NCI-H2227 treated with DMSO at 0.1 percent for 48 hours (cell line): ENCODE measurements around the gene ITSN2.

Experiments used
- DNase-seq: peaks from one replicate; lab custom pipeline; 2025; lab: John Stamatoyannopoulos, UW

The ITSN2 gene

DNA sequence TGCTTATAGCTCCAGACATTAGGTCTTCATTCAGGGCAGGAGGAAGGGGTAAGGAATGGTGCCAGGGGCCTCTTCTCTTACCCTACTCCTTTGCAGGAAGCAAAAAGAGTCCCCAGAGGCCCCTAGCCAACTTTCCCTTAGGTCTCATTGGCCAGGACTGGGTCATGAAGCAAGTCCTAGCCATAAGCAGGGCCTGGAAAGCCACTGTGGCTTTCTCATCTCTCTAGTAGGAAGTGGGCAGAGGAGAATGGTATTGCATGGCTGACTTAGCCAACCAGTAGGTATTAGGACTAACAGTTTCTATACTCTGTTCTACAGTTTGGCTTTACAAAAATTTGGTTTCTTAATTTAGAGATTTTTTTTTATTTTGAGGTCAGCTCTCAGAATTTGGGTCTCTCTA lies 180.7 kb downstream of the ITSN2 start:
- no peak for DNase-seq

DNA sequence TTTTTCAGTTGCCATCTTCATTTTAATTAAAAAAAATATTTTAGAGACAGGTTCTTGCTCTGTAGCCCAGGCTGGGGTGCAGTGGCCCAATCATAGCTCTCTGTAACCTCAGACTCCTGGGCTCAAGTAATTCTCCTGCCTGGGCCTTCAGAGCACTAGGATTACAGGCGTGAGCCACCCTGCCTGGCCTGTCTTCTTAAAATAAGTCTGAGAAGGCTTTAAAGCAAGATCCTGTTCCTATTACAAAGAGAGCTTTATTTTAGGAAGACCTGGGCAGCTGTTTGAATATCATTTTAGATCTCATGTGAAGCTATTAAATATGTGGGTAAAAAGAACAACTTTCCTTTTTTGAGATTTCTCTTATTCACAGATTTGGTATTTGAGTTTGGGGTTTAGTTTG lies 184.0 kb downstream of the ITSN2 start:
- DNase-seq, result no peak

GRCh38 chr2:24175631-24176187 lies 184.6 kb downstream of the ITSN2 start:
- DNase-seq, result no peak

DNA sequence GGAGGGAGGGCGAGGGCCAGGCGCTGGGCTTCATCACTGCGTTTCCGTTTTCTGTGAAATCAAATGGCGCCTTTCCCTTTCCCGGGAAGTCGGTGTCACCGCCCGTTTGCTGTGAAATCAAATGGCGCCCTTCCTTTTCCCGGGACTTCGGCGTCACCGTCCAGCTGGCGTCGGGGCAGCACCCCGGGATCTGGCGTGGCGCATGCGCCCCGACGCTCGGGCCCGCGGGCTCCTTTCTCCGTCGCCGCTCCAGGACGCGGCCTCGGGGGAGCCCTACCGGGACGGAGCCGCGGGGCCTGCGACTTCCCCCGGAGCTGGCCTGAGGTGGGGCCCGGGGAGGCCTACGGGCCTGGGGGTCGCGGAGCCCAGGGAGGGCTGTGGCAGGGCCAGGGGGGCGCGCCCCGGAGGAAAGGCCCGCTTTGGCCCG lies 185.5 kb downstream of the ITSN2 start, which contains the start of gene FAM228A:
Gene FAM228A, plus strand, starts transcription at position 203 of the 427 bp plus-strand sequence. CDS start 428 bp downstream, outside the sequence.
- DNase-seq, result no peak

GRCh38 chr2:24169023-24169422 lies 191.3 kb downstream of the ITSN2 start:
- no peak for DNase-seq

- DNase-seq, result no peak
Observed at GRCh38 chr2:24164416-24164973, 195.8 kb downstream of the ITSN2 start.

GRCh38 chr2:24163601-24164000 lies 196.7 kb downstream of the ITSN2 start:
- no peak for DNase-seq

GRCh38 chr2:24163186-24163585 lies 197.2 kb downstream of the ITSN2 start:
- DNase-seq, result no peak

GRCh38 chr2:24162494-24162893 lies 197.8 kb downstream of the ITSN2 start:
- no peak for DNase-seq

DNA sequence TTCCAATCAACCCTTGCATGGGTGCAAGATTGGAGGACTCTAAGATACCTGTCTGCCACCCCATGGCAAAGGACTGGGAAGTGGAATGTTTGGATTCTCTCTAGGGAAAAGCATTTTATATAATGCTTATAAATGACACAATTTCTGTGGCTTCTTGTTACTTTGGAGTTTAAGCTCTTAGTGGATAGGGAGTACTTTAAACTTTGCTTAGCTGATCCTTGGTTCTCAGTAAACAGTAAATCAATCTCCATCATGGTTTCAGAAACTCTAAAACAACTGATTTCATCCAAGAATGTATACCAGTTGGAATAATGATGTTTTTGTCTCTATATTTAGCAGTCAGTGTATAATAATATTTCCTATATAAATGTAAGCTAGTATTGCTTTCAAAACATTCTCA lies 199.6 kb downstream of the ITSN2 start:
- DNase-seq, result no peak

DNA sequence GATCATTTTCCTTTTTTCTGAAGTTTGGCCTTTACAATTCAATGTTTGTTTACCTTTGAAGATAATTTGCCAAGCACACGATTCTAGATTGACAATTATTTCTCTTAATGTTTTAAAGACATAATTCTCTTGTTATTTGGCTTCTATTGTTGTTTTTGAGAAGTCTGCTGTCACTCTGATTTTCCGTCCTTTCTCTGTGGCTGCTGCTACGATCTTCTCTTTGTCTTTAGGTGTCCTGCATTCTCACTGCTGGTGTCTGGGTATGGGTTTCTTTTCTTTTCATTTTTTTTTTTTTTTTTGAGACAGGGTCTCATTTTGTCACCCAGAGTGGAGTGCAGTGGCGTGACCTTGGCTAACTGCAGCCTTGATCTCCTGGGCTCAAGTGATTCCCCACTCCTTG lies 200.6 kb downstream of the ITSN2 start:
- DNase-seq, result no peak

DNA sequence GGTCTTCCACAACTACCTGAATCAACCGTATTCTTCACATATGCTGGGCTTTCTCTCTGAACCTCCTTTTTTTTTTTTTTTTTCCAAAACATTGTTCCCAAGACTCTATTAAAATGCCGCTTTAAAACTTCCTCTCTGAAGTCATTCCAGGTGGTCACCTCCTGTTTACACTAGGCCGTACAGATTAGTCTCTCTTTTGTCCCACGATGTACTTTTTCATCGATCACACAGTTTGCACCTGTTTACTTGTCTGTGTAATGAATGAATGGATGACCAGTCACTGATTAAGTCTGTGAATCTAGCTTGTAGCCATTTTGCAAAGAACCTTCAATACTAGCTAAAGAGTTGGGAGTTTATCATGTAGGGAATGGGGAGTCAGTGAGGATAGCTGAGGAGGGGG lies 202.2 kb downstream of the ITSN2 start:
- no peak for DNase-seq

GRCh38 chr2:24153478-24153877 lies 206.9 kb downstream of the ITSN2 start:
- DNase-seq, result no peak
